Neural cell (in vitro differentiated cells): ENCODE data around the gene MACF1. TPM values are rescaled to one million over a fixed set of nuclear protein-coding genes. Genes with fewer than 3 reads are reported as not detected.

Experiments
- H2AFZ ChIP-seq: fragments of 200-600, 300-800 bp; sonication (generic), shearing (Covaris generic); 2 replicates; pipeline ENCODE4 v1.6.0; 2014; ENCODE audit warnings: low read depth, mild to moderate bottlenecking, antibody characterized with exemption, low read length, moderate library complexity
- H3F3A ChIP-seq: fragments of 200-600 bp; shearing (Covaris generic); 2 replicates; pipeline ENCODE4 v1.6.1; 2016; ENCODE audit warnings: mild to moderate bottlenecking, moderate library complexity, mixed read lengths, antibody characterized with exemption, low read length; ENCODE audit not compliant: insufficient read depth, poor library complexity, severe bottlenecking
- H3K27ac ChIP-seq: fragments of 200-600, 300-800 bp; sonication (generic), shearing (Covaris generic); 2 replicates; pipeline ENCODE4 v1.5.1; 2014; ENCODE audit warnings: mild to moderate bottlenecking, low read length, moderate library complexity
- H3K27me3 ChIP-seq: fragments of 300-800, 200-600 bp; sonication (generic), shearing (Covaris generic); 2 replicates; pipeline ENCODE4 v1.6.0; 2014; ENCODE audit warnings: mild to moderate bottlenecking, low read depth, low read length, moderate library complexity; ENCODE audit not compliant: insufficient read depth
- H3K36me3 ChIP-seq: fragments of 300-800, 200-600 bp; sonication (generic), shearing (Covaris generic); 2 replicates; pipeline ENCODE4 v1.5.1; 2014; ENCODE audit warnings: mild to moderate bottlenecking, antibody characterized with exemption, low read length, moderate library complexity; ENCODE audit not compliant: insufficient read depth
- H3K4me2 ChIP-seq: fragments of 300-800, 200-600 bp; sonication (generic), shearing (Covaris generic); 2 replicates; pipeline ENCODE4 v1.6.0; 2014; ENCODE audit warnings: mild to moderate bottlenecking, low read length
- H3K4me3 ChIP-seq: fragments of 300-800, 200-600 bp; sonication (generic), shearing (Covaris generic); 2 replicates; pipeline ENCODE4 v1.5.1; 2014; ENCODE audit warnings: mild to moderate bottlenecking, low read length, moderate library complexity
- H3K79me2 ChIP-seq: fragments of 200-600 bp; shearing (Covaris generic); replicated peaks from 2 replicates; pipeline ENCODE4 v1.6.0; 2014; ENCODE audit warnings: mild to moderate bottlenecking, low read length, moderate library complexity; ENCODE audit not compliant: insufficient read depth
- H3K9ac ChIP-seq: fragments of 300-800, 200-600 bp; sonication (generic), shearing (Covaris generic); 2 replicates; pipeline ENCODE4 v1.6.1; 2016; ENCODE audit warnings: mild to moderate bottlenecking, low read length, mixed read lengths
- H3K9me2 ChIP-seq: fragments of 200-600 bp; shearing (Covaris generic); 2 replicates; pipeline ENCODE4 v1.6.1; 2016; ENCODE audit warnings: mild to moderate bottlenecking, low read length, mixed read lengths; ENCODE audit not compliant: insufficient read depth
- H3K9me3 ChIP-seq: fragments of 200-600, 300-800 bp; sonication (generic), shearing (Covaris generic); 2 replicates; pipeline ENCODE4 v1.6.1; 2016; ENCODE audit warnings: mild to moderate bottlenecking, mixed run types, low read length, moderate library complexity, mixed read lengths
- H4K20me1 ChIP-seq: fragments of 200-600 bp; shearing (Covaris generic); 2 replicates; pipeline ENCODE4 v1.6.1; 2016; ENCODE audit warnings: mild to moderate bottlenecking, mixed run types; ENCODE audit not compliant: insufficient read depth
- CTCF ChIP-seq: fragments of 450-650 bp; IDR thresholded peaks from 2 replicates; pipeline ENCODE4 v1.5.1; 2014; ENCODE audit warnings: antibody characterized with exemption, mild to moderate bottlenecking, moderate library complexity; ENCODE audit not compliant: poor library complexity, severe bottlenecking
- EP300 ChIP-seq: fragments of 450-650 bp; conservative IDR thresholded peaks from 2 replicates; pipeline ENCODE4 v1.6.1; 2014; ENCODE audit warnings: antibody characterized with exemption, mild to moderate bottlenecking, moderate library complexity; ENCODE audit not compliant: poor library complexity, severe bottlenecking
- MXI1 ChIP-seq: fragments of 450-650 bp; conservative IDR thresholded peaks from 2 replicates; pipeline ENCODE4 v1.6.1; 2014; ENCODE audit warnings: antibody characterized with exemption, mild to moderate bottlenecking; ENCODE audit not compliant: poor library complexity, severe bottlenecking
- POLR2AphosphoS5 ChIP-seq: IDR thresholded peaks from 2 replicates; pipeline ENCODE4 v1.6.1; 2012
- RAD21 ChIP-seq: fragments of 450-650 bp; conservative IDR thresholded peaks from 2 replicates; pipeline ENCODE4 v1.6.1; 2014; ENCODE audit warnings: antibody characterized with exemption, mild to moderate bottlenecking, moderate library complexity
- REST ChIP-seq: IDR thresholded peaks from 2 replicates; pipeline ENCODE4 v1.6.1; 2012; ENCODE audit warnings: borderline replicate concordance
- SMC3 ChIP-seq: fragments of 450-650 bp; conservative IDR thresholded peaks from 2 replicates; pipeline ENCODE4 v1.6.1; 2014; ENCODE audit warnings: antibody characterized with exemption, mild to moderate bottlenecking, moderate library complexity; ENCODE audit not compliant: poor library complexity
- TAF1 ChIP-seq: IDR thresholded peaks from 2 replicates; pipeline ENCODE4 v1.6.1; 2012; ENCODE audit warnings: low read depth
- polyA plus RNA-seq: library from polyadenylated mRNA; depleted of rRNA; stranded (reverse); fragments of >200 nt; gene quantifications from 2 replicates; pipeline ENCODE4 v1.2.3, GENCODE V29; 2014

MACF1 gene
- polyA plus RNA-seq, 1 donor from 2014 or later = 176 TPM

DNA sequence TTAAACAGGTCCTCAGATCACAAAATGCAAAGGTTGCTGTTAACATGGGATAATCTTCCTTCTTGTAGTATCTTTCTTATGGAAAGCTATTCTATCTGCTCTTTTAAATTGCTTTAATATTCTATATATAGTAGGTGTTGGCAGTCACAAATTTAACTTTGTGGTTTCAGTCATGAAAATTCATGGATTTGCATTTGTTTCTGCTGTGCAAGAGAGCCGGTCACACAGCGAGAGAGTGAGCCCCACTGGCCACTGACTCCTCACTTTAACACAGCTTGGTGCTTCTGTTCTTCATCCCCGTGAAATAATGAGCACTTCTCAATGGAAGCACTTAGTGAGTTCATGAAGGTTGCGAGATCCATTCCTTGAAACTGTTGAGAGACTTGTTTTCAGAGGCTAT, 268.8 kb downstream of the MACF1 start:
- Histone ChIP-seq H3K4me3 (no peak overlapping the region), H3K4me2 (no peak overlapping the region), H3K27me3 (no peaks in the 10 kb centered on the region), H3K27ac (no peak overlapping the region), H3K79me2 (no peaks in the 10 kb centered on the region), H4K20me1 (no peaks in the 10 kb centered on the region), H3K9me3 (no peaks in the 10 kb centered on the region), H3K36me3 (no peaks in the 10 kb centered on the region), H2AFZ (no peak overlapping the region), H3K9me2 (no peaks in the 10 kb centered on the region), H3K9ac (no peak overlapping the region), H3F3A (no peaks in the 10 kb centered on the region)
- no peak for TF ChIP-seq POLR2AphosphoS5
- TF ChIP-seq SMC3 = no peak
- no peak for TF ChIP-seq TAF1
- TF ChIP-seq REST = no peak
- no peak for TF ChIP-seq EP300
- no peak for TF ChIP-seq CTCF
- no peak for TF ChIP-seq RAD21
- TF ChIP-seq MXI1 = no peak

DNA sequence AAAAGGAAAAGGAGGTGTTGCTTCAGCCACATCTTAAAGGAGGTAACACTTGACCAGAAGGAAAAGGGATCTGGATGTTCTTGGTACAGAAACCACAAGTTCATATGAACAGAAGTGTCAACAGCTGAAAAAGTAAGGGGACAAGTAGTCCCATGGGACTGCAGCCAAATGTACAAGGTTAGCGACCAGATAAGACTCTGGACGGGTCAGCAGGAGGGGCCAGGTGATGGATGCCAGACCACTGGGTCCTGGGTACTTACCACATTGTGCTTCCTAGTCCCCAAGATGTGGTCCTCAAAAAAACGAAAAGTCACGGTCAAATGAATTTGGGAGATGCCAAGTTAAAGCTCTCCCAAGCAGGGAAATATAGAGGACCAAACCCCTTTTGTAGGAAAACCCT, 270.3 kb downstream of the MACF1 start:
- H3K36me3 ChIP-seq = no peaks in the 10 kb centered on the region

More for the DNA sequence above, 270.3 kb downstream of the MACF1 start:
- TF ChIP-seq SMC3 (no peak), MXI1 (no peak), CTCF (no peak), REST (no peak), RAD21 (no peak)
- Histone ChIP-seq H2AFZ (no peak overlapping the region), H3K79me2 (no peaks in the 10 kb centered on the region), H3K27ac (no peak overlapping the region), H3F3A (no peaks in the 10 kb centered on the region), H3K27me3 (no peaks in the 10 kb centered on the region), H3K4me3 (no peak overlapping the region), H3K9ac (no peak overlapping the region), H3K4me2 (no peak overlapping the region), H3K9me3 (no peaks in the 10 kb centered on the region), H4K20me1 (no peaks in the 10 kb centered on the region), H3K9me2 (no peaks in the 10 kb centered on the region)
